Keratinocyte (primary cell): Measurements from ENCODE around the gene TMEM61. TPM values are rescaled to one million over a fixed set of nuclear protein-coding genes. Genes with fewer than 3 reads are reported as not detected.

Experiments used
- DNase-seq: peaks from one replicate; pipeline ENCODE4 v3.0.0-alpha.2; 2011; ENCODE audit warnings: low read depth, missing footprints, low spot score
- FAIRE-seq: peaks from 2 replicates; lab custom pipeline; 2011; peaks lifted over from hg19 to GRCh38; lab: Jason Lieb, UNC
- H2AFZ ChIP-seq: 2 replicates; pipeline ENCODE4 v1.6.0; 2012; ENCODE audit warnings: low read length, control low read depth, inconsistent platforms; ENCODE audit not compliant: control insufficient read depth
- H3K27ac ChIP-seq: 2 replicates; pipeline ENCODE4 v1.5.1; 2011; ENCODE audit warnings: low read length; ENCODE audit not compliant: control insufficient read depth, insufficient read depth
- H3K27me3 ChIP-seq: 3 replicates; pipeline ENCODE4 v1.6.0; 2011; ENCODE audit warnings: low read length; ENCODE audit not compliant: control insufficient read depth, insufficient read depth; ENCODE audit errors: extremely low read depth
- H3K36me3 ChIP-seq, 2 experiments: 2 replicates in 1 of 2; 3 replicates in 1 of 2; pipeline ENCODE4 v1.5.1; 2011; ENCODE audit warnings: low read length in 2 of 2, mild to moderate bottlenecking in 1 of 2; ENCODE audit not compliant: control insufficient read depth in 2 of 2, insufficient read depth in 2 of 2; ENCODE audit errors: extremely low read depth in 1 of 2
- H3K4me1 ChIP-seq: 3 replicates; pipeline ENCODE4 v1.5.1; 2011; ENCODE audit warnings: low read length; ENCODE audit not compliant: control insufficient read depth, insufficient read depth; ENCODE audit errors: extremely low read depth
- H3K4me2 ChIP-seq: 3 replicates; pipeline ENCODE4 v1.6.0; 2011; ENCODE audit warnings: low read depth, low read length; ENCODE audit not compliant: control insufficient read depth, insufficient read depth; ENCODE audit errors: extremely low read depth
- H3K4me3 ChIP-seq, 3 experiments: fragments of 200-600 bp in 1 of 3; sonication (generic) in 1 of 3; 2 replicates in 2 of 3; 3 replicates in 1 of 3; pipeline ENCODE4 v1.5.1; 2011 to 2016; ENCODE audit warnings: low read length in 3 of 3, mild to moderate bottlenecking in 3 of 3, control low read depth in 2 of 3, inconsistent platforms in 1 of 3, low read depth in 1 of 3, mixed read lengths in 1 of 3, mixed run types in 1 of 3, moderate library complexity in 1 of 3; ENCODE audit not compliant: control insufficient read depth in 2 of 3, insufficient read depth in 2 of 3; ENCODE audit errors: extremely low read depth in 1 of 3
- H3K79me2 ChIP-seq: 2 replicates; pipeline ENCODE4 v1.6.0; 2012; ENCODE audit warnings: low read length; ENCODE audit not compliant: control insufficient read depth, insufficient read depth
- H3K9ac ChIP-seq: 3 replicates; pipeline ENCODE4 v1.6.0; 2011; ENCODE audit warnings: low read length; ENCODE audit not compliant: control insufficient read depth, insufficient read depth; ENCODE audit errors: extremely low read depth
- H3K9me1 ChIP-seq: 3 replicates; pipeline ENCODE4 v1.6.0; 2011; ENCODE audit warnings: low read length; ENCODE audit not compliant: control insufficient read depth, insufficient read depth; ENCODE audit errors: extremely low read depth
- H3K9me3 ChIP-seq: 2 replicates; pipeline ENCODE4 v1.5.1; 2012; ENCODE audit warnings: low read depth, low read length; ENCODE audit not compliant: control insufficient read depth
- H4K20me1 ChIP-seq: 3 replicates; pipeline ENCODE4 v1.6.0; 2011; ENCODE audit warnings: low read length; ENCODE audit not compliant: control insufficient read depth, insufficient read depth; ENCODE audit errors: extremely low read depth
- EZH2 ChIP-seq: IDR thresholded peaks from one replicate; pipeline ENCODE4 v1.6.1; 2012; ENCODE audit warnings: inconsistent platforms, mild to moderate bottlenecking, low read length, moderate library complexity
- dilution Hi-C: fragments of 300-500 bp; cut with MboI; formaldehyde crosslinking; loops from one replicate; pipeline ENCODE4 v1.7.0; 2020; ENCODE audit warnings: low sequenced_read_pairs; ENCODE audit not compliant: extremely low pct_ligation_motif_present
- polyA plus RNA-seq, 5 experiments: library from polyadenylated mRNA; depleted of rRNA in 3 of 5; stranded (reverse) in 3 of 5; stranded (forward) in 1 of 5; unstranded in 1 of 5; fragments of >200 nt; gene quantifications; 1 replicate in 1 of 5; 2 replicates in 3 of 5; 3 replicates in 1 of 5; pipeline versions ENCODE4 v1.2.1 to v1.2.3, GENCODE V29; 2011 to 2012; ENCODE audit warnings: missing spikeins in 2 of 5, low read depth in 1 of 5, low replicate concordance in 1 of 5
- TF ChIP-seq, protein P1 (sequence below), 3 experiments: IDR thresholded peaks in 1 of 3; conservative IDR thresholded peaks in 1 of 3; optimal IDR thresholded peaks in 1 of 3; 2 replicates in 2 of 3; 3 replicates in 1 of 3; pipeline versions ENCODE3 to v1.5.1; 2011; ENCODE audit warnings: low read length in 3 of 3, mild to moderate bottlenecking in 3 of 3, moderate library complexity in 2 of 3, control low read depth in 1 of 3, inconsistent platforms in 1 of 3; ENCODE audit not compliant: insufficient read depth in 2 of 3; ENCODE audit errors: extremely low read depth in 1 of 3

Gene TMEM61
- polyA plus RNA-seq, 1 donor (not counting 4 experiments of a cell fraction or from before 2014, with no cell fraction given), result 1.0 TPM

DNA sequence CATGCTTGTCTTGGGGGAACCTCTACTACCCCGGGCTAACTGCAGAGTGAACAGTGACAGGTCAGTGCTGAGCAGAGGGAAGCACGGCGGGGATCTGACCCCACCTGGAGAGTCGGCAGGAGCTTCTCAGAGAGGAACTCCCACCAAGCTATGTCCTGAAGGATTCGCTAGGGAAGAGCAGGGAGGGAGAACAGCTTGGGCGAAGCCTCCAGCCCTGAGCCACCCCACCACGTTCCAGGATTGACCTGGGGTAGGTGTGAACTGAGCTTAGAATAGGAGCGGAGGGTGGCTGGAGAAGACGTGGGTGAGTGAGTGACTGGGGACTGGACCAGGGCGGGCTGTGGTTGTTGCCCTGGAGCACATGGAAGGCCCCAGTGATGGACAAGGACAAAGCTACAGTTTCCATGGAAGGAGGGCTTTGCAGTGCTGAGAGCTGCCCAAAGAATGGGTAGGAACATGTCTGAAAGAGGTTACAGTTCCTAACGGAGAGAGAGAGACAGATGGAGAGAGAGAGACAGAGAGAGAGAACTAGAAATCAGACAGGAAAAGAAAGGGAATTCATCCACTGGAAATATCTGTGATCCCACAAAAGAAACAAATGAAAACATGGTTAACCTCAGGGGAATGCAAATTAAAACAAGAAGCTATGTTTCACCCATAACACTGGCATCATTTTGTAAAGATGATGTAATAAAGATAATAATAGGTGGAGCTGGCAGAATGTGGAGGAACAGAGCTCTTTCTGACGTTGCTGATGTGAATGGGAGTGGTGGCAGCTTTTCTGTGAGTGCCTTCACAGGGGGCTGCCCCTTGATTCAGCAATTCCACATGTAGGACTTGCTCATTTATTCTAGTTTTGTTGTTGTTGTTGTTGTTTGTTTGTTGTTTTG is 35.5 kb downstream of the TMEM61 start:
- Histone ChIP-seq H3K36me3 (no peaks in the 10 kb centered on the region), H3K27me3 (peaks cover 24% of the 10 kb centered on the region), H3K9me1 (no peaks in the 10 kb centered on the region), H3K9ac (no peak overlapping the region), H2AFZ (no peak overlapping the region), H3K27ac (no peak overlapping the region), H3K9me3 (no peaks in the 10 kb centered on the region), H3K4me2 (no peak overlapping the region), H3K79me2 (no peaks in the 10 kb centered on the region), H3K4me3 (no peak overlapping the region), H4K20me1 (no peaks in the 10 kb centered on the region), H3K4me1 (no peaks in the 10 kb centered on the region)
- TF ChIP-seq, protein P1, sequence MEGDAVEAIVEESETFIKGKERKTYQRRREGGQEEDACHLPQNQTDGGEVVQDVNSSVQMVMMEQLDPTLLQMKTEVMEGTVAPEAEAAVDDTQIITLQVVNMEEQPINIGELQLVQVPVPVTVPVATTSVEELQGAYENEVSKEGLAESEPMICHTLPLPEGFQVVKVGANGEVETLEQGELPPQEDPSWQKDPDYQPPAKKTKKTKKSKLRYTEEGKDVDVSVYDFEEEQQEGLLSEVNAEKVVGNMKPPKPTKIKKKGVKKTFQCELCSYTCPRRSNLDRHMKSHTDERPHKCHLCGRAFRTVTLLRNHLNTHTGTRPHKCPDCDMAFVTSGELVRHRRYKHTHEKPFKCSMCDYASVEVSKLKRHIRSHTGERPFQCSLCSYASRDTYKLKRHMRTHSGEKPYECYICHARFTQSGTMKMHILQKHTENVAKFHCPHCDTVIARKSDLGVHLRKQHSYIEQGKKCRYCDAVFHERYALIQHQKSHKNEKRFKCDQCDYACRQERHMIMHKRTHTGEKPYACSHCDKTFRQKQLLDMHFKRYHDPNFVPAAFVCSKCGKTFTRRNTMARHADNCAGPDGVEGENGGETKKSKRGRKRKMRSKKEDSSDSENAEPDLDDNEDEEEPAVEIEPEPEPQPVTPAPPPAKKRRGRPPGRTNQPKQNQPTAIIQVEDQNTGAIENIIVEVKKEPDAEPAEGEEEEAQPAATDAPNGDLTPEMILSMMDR (optimal IDR thresholded peaks at IDR 0.05 in 1 of 3, IDR thresholded peaks at IDR 0.05 in 1 of 3, conservative IDR thresholded peaks at IDR 0.05 in 1 of 3; ENCODE audit: extremely low read depth in 1 of 3, insufficient read depth in 2 of 3, low read length in 3 of 3), result no peak
- no peak for TF ChIP-seq EZH2
- FAIRE-seq, result no peak
- no peak for DNase-seq
- dilution Hi-C loops, result no loop called here

DNA sequence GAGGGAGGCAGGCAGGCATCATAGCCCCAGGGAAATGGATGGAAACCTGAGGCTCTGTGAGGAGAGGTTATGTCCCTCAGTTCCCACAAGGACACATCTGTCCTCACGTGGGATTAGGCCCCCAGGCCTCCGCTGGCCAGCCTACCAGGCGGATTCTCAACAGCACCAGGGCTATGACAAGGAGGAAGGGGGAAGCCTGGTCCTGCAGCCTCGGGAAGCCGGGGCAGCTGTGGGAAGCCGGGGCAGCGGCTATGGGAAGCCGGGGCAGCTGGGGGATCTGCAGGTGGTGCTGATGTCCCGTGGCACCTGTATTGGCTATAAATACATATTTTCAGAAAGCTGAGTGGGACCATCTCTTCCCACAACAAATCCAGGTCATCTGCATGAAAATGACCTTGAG is 38.0 kb downstream of the TMEM61 start:
- Histone ChIP-seq H3K9me1 (no peaks in the 10 kb centered on the region), H3K9ac (no peak overlapping the region), H3K4me1 (no peaks in the 10 kb centered on the region), H3K9me3 (no peaks in the 10 kb centered on the region), H3K4me2 (no peak overlapping the region), H3K4me3 (no peak overlapping the region), H4K20me1 (no peaks in the 10 kb centered on the region), H3K79me2 (no peaks in the 10 kb centered on the region), H2AFZ (no peak overlapping the region), H3K27me3 (peaks cover 24% of the 10 kb centered on the region), H3K27ac (no peak overlapping the region), H3K36me3 (no peaks in the 10 kb centered on the region)
- TF ChIP-seq, protein P1 (optimal IDR thresholded peaks at IDR 0.05 in 1 of 3, IDR thresholded peaks at IDR 0.05 in 1 of 3, conservative IDR thresholded peaks at IDR 0.05 in 1 of 3; ENCODE audit: extremely low read depth in 1 of 3, insufficient read depth in 2 of 3, low read length in 3 of 3), result no peak
- no peak for TF ChIP-seq EZH2
- dilution Hi-C loops, result no loop called here
- no peak for DNase-seq
- FAIRE-seq, result no peak
